Fibroblast of lung (primary cell): ENCODE results near the gene TMEM41A. TPM values are rescaled to one million over a fixed set of nuclear protein-coding genes. Genes with fewer than 3 reads are reported as not detected.
"Not testable (repeated sequence)": the region's sequence is repeated elsewhere in the genome, so short reads cannot be mapped to it uniquely, and the experiment has no call there.

Source experiments
- DNase-seq, 2 donors: peaks; one replicate each; pipeline versions ENCODE4 v3.0.0 to v3.0.0-alpha.2; 2010; ENCODE audit warnings: low read depth in 2 of 2
- H2AFZ ChIP-seq: 2 replicates; pipeline ENCODE4 v1.5.1; 2012; ENCODE audit warnings: low read length, control low read depth, inconsistent platforms
- H3K27ac ChIP-seq: 2 replicates; pipeline ENCODE4 v1.5.1; 2011; ENCODE audit warnings: low read length, control low read depth; ENCODE audit not compliant: insufficient read depth
- H3K27me3 ChIP-seq: 2 replicates; pipeline ENCODE4 v1.5.1; 2011; ENCODE audit warnings: mild to moderate bottlenecking, low read length; ENCODE audit not compliant: control insufficient read depth, insufficient read depth
- H3K36me3 ChIP-seq: 2 replicates; pipeline ENCODE4 v1.5.1; 2011; ENCODE audit warnings: low read length; ENCODE audit not compliant: control insufficient read depth, insufficient read depth
- H3K4me1 ChIP-seq: 2 replicates; pipeline ENCODE4 v1.5.1; 2011; ENCODE audit warnings: low read length; ENCODE audit not compliant: control insufficient read depth, insufficient read depth; ENCODE audit errors: extremely low read depth
- H3K4me2 ChIP-seq: 2 replicates; pipeline ENCODE4 v1.5.1; 2011; ENCODE audit warnings: low read length, control low read depth; ENCODE audit not compliant: insufficient read depth; ENCODE audit errors: extremely low read depth
- H3K4me3 ChIP-seq, 4 experiments: fragments of 200-600 bp in 1 of 4; sonication (generic) in 1 of 4; replicated peaks in 1 of 4; 2 replicates each; pipeline ENCODE4 v1.5.1; 2011 to 2016; ENCODE audit warnings: low read length in 4 of 4, low read depth in 3 of 4, mild to moderate bottlenecking in 3 of 4, control low read depth in 2 of 4, inconsistent platforms in 1 of 4, mixed read lengths in 1 of 4; ENCODE audit not compliant: insufficient read depth in 1 of 4; ENCODE audit errors: control extremely low read depth in 1 of 4
- H3K79me2 ChIP-seq: 2 replicates; pipeline ENCODE4 v1.5.1; 2012; ENCODE audit warnings: mild to moderate bottlenecking, low read length, inconsistent platforms; ENCODE audit not compliant: control insufficient read depth, insufficient read depth
- H3K9ac ChIP-seq: 2 replicates; pipeline ENCODE4 v1.5.1; 2011; ENCODE audit warnings: mild to moderate bottlenecking, low read length, control low read depth; ENCODE audit not compliant: insufficient read depth
- H3K9me3 ChIP-seq: 2 replicates; pipeline ENCODE4 v1.5.1; 2012; ENCODE audit warnings: low read depth, low read length; ENCODE audit not compliant: control insufficient read depth, insufficient read depth
- H4K20me1 ChIP-seq: 2 replicates; pipeline ENCODE4 v1.5.1; 2011; ENCODE audit warnings: low read length; ENCODE audit not compliant: control insufficient read depth, insufficient read depth; ENCODE audit errors: extremely low read depth
- CTCF ChIP-seq, 2 donors: IDR thresholded peaks in 1 of 2; conservative IDR thresholded peaks in 1 of 2; 1 replicate in 1 of 2; 2 replicates in 1 of 2; pipeline ENCODE4 v1.5.1; 2011 to 2012; ENCODE audit warnings: low read length in 2 of 2, control low read depth in 1 of 2, inconsistent platforms in 1 of 2, low read depth in 1 of 2, mild to moderate bottlenecking in 1 of 2
- EZH2 ChIP-seq: IDR thresholded peaks from 2 replicates; pipeline ENCODE4 v1.5.1; 2012; ENCODE audit warnings: low read length, control low read depth, mild to moderate bottlenecking; ENCODE audit errors: missing control alignments
- polyA plus RNA-seq, 2 donors: library from polyadenylated mRNA; depleted of rRNA in 1 of 2; stranded (reverse) in 1 of 2; unstranded in 1 of 2; fragments of >200 nt; gene quantifications; 2 replicates each; pipeline ENCODE4 v1.2.1, GENCODE V29; 2011 to 2012; ENCODE audit warnings: missing spikeins in 1 of 2
- total RNA-seq: library from RNA; depleted of rRNA; stranded (reverse); fragments of >200 nt; gene quantifications from 2 replicates; pipeline ENCODE4 v1.2.1, GENCODE V29; 2014

Gene TMEM41A
- total and polyA plus RNA-seq, 2 donors (not counting 1 experiment from before 2014, with no cell fraction given), result 8.3 to 18.2 TPM

DNA sequence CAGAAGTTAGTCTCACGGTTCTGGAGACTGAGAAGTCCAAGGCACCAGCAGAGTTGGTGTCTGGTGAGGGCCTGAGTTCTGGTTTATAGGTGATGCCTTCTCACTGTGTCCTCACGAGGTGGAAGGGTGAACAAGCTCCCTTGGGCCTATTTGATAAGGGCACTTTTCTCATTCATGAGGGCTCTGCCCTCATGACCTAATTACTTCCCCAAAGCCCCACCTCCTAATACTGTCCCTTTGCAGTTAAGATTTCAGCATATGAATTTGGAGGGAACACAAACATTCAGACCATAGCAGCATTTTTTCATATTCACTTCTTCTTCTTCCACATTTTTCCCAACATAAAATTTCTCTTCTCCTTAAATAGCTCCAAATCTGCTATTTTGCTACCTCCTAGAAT is 41.5 kb downstream of the TMEM41A start:
- Histone ChIP-seq H3K9ac (no peak overlapping the region), H4K20me1 (no peaks in the 10 kb centered on the region), H2AFZ (no peak overlapping the region), H3K4me3 (no peak overlapping the region), H3K36me3 (no peaks in the 10 kb centered on the region), H3K79me2 (no peaks in the 10 kb centered on the region), H3K4me1 (no peaks in the 10 kb centered on the region), H3K27me3 (no peaks in the 10 kb centered on the region), H3K4me2 (no peak overlapping the region), H3K27ac (no peak overlapping the region), H3K9me3 (no peaks in the 10 kb centered on the region)
- no peak for DNase-seq
- TF ChIP-seq EZH2 (no peak), CTCF (conservative IDR thresholded peaks at IDR 0.05 in 1 of 2, IDR thresholded peaks at IDR 0.05 in 1 of 2; ENCODE audit: low read depth in 1 of 2, low read length in 2 of 2) (no peak)

- not testable (repeated sequence) for H3K27me3 ChIP-seq
Measured at GRCh38 chr3:185451432-185451831, 47.4 kb downstream of the TMEM41A start.

DNA sequence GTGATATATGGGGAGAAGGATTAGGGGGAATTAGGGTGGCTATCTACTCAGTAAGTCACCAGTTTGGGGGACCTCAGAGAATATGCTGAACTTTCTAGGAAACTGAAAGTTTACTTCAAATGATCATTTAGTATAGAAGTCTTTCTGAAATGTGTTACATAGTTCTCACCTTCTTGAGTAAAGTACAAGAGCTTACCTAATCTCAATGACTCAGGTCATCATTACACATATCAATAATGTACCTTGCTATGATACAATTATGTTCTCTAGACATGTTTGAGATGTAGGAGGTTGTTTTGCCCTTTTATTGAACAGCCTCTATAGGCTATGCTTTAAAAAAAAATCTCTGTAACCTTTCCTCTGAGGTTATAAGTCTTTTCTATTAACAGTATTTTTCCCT is 50.7 kb downstream of the TMEM41A start:
- H3K79me2 ChIP-seq, result no peaks in the 10 kb centered on the region
- H2AFZ ChIP-seq, result no peak overlapping the region
- H3K9ac ChIP-seq, result no peak overlapping the region
- H3K27ac ChIP-seq, result no peak overlapping the region
- H3K9me3 ChIP-seq, result no peaks in the 10 kb centered on the region
- TF ChIP-seq CTCF (conservative IDR thresholded peaks at IDR 0.05 in 1 of 2, IDR thresholded peaks at IDR 0.05 in 1 of 2; ENCODE audit: low read depth in 1 of 2, low read length in 2 of 2) (no peak), EZH2 (no peak)
- H3K4me2 ChIP-seq, result no peak overlapping the region
- DNase-seq, result no peak
- no peaks in the 10 kb centered on the region for H3K4me1 ChIP-seq
- H3K27me3 ChIP-seq, result no peaks in the 10 kb centered on the region
- no peak overlapping the region for H3K4me3 ChIP-seq
- H4K20me1 ChIP-seq, result no peaks in the 10 kb centered on the region
- no peaks in the 10 kb centered on the region for H3K36me3 ChIP-seq

More at GRCh38 chr3:185451432-185451831, 47.4 kb downstream of the TMEM41A start:
- H3K27ac ChIP-seq, DNase-seq, H2AFZ ChIP-seq, H3K36me3 ChIP-seq, H3K4me1 ChIP-seq, H3K4me3 ChIP-seq, H3K9me3 ChIP-seq, H3K9ac ChIP-seq, H3K79me2 ChIP-seq, H4K20me1 ChIP-seq, H3K4me2 ChIP-seq: not testable (repeated sequence)
